BLaER1 (cell line): ENCODE results near the gene AIMP1.

Experiments
- H3K27ac ChIP-seq: shearing (Covaris generic); formaldehyde crosslinking; 2 replicates; pipeline ENCODE4 v1.8.1; 2022
- H3K27me3 ChIP-seq: shearing (Covaris generic); formaldehyde crosslinking; 2 replicates; pipeline ENCODE4 v1.8.1; 2022
- H3K36me3 ChIP-seq: shearing (Covaris generic); formaldehyde crosslinking; 2 replicates; pipeline ENCODE4 v1.8.1; 2022
- H3K4me1 ChIP-seq: shearing (Covaris generic); formaldehyde crosslinking; 2 replicates; pipeline ENCODE4 v1.8.1; 2022
- H3K4me2 ChIP-seq: shearing (Covaris generic); formaldehyde crosslinking; 2 replicates; pipeline ENCODE4 v1.8.1; 2022
- H3K4me3 ChIP-seq: shearing (Covaris generic); formaldehyde crosslinking; 2 replicates; pipeline ENCODE4 v1.8.1; 2022
- H3K9ac ChIP-seq: shearing (Covaris generic); formaldehyde crosslinking; 2 replicates; pipeline ENCODE4 v1.8.1; 2022
- H3K9me3 ChIP-seq: shearing (Covaris generic); formaldehyde crosslinking; 2 replicates; pipeline ENCODE4 v1.8.1; 2022
- H4K20me1 ChIP-seq: shearing (Covaris generic); formaldehyde crosslinking; 2 replicates; pipeline ENCODE4 v1.8.1; 2022
- Cebpa-rat ChIP-seq: shearing (Covaris generic); IDR thresholded peaks from 2 replicates; pipeline ENCODE4 v1.8.1; 2022

AIMP1 gene

DNA sequence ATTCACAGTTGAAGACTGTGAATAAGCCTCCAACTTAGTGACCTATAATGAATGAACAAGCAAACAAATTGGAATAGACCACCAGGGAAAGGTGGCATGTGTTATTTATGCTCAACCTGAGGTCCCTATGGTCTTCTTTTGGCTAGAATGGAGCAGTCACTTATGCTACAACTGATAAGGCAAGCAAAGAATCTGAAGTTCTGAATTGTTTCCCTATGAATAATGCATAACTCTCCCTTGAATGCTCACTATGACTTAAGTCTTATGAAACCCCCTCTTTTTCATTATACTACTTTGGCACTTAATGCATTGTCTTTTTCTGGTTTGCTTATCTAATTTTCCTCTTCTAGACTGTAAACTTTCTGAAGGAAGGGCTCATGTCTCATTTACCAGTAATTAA, 49.7 kb downstream of the AIMP1 start:
- Histone ChIP-seq H3K9ac (no peak overlapping the region), H3K4me2 (no peak overlapping the region), H3K36me3 (no peaks in the 10 kb centered on the region), H3K4me3 (no peak overlapping the region), H3K9me3 (no peaks in the 10 kb centered on the region), H4K20me1 (no peaks in the 10 kb centered on the region), H3K27ac (no peak overlapping the region), H3K27me3 (no peaks in the 10 kb centered on the region), H3K4me1 (no peaks in the 10 kb centered on the region)
- TF ChIP-seq Cebpa-rat: no peak

DNA sequence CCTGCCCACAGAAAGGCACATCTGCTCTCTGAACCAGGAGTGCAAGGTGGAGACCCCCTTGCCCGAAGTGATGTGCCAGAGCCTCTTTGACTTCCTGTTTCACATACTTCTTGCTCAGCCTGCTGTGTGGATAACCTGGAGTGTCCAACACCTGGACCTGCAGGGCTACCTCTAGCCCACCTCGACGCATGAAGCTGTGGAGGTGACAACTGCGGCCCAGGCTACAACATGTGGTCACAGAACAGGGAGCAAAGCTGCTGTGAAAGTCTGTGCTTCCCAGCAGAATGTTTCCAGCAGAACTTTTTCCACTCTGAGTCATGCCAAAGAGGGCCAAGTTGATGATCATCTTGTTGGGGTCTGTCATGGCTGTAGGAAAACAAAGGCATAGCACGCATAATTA, 50.7 kb downstream of the AIMP1 start:
- no peaks in the 10 kb centered on the region for H4K20me1 ChIP-seq
- H3K36me3 ChIP-seq: no peaks in the 10 kb centered on the region
- H3K4me1 ChIP-seq: no peaks in the 10 kb centered on the region
- no peak for TF ChIP-seq Cebpa-rat
- no peaks in the 10 kb centered on the region for H3K27me3 ChIP-seq
- no peaks in the 10 kb centered on the region for H3K9me3 ChIP-seq
- no peak overlapping the region for H3K9ac ChIP-seq
- H3K4me3 ChIP-seq: no peak overlapping the region
- no peak overlapping the region for H3K27ac ChIP-seq
- H3K4me2 ChIP-seq: no peak overlapping the region

DNA sequence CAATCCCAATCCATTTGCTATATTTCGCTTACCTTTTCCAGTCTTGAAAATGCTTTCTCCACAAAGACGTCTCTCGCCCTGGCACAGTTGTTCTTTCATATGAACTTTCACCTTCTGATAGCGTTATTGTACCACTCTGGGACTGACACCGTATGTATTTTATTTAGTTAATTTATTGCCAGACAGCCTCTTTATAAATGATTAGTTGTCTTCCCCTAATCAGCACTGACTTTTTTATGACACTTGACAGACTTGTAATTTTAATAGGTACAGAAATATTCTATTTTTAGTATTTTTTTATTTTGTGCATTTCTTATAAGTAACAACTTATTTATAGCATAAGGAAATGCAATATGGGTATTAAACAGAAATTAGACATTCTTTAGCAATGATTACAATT, 52.3 kb downstream of the AIMP1 start, which contains the start of gene GIMD1:
Gene GIMD1 (minus strand): TSS at position 101 of the 400 bp plus-strand sequence. CDS start 1,343 bp downstream, outside the sequence.
- Histone ChIP-seq H3K36me3 (no peaks in the 10 kb centered on the region), H3K4me3 (no peak within 1 kb of the TSS), H4K20me1 (no peaks in the 10 kb centered on the region), H3K9me3 (no peaks in the 10 kb centered on the region), H3K4me2 (no peak within 1 kb of the TSS), H3K9ac (no peak within 1 kb of the TSS), H3K27me3 (no peaks in the 10 kb centered on the region), H3K27ac (no peak within 1 kb of the TSS), H3K4me1 (no peaks in the 10 kb centered on the region)
- no peak for TF ChIP-seq Cebpa-rat

DNA sequence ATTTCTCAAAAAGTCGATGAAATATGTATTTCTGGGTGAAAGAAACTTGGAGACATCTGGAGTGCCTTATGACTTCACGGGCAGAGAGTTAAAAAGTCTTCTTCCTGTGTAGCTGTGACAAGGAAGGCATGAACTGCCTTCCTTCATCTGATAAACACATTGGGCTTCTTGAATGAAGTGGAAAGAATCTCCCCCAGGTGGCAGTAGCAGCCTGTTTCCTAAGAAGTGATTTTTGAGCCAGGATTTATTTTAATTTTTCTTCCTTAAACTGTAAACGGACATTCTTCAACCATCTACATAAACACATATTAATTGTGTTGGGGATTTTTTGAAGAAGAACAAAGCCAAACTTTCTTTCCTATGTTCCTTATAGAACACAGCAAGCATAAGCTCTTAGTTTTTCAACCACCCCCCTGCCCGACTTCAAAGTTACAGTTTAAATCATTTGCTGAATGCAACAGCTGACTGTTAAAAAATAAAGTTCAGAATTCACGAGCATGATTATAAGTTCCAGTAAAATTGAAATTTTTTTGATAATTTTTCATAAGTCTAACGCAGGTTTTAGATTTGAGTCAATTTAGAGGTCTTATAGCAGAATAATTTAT, 53.2 kb downstream of the AIMP1 start:
- no peaks in the 10 kb centered on the region for H3K27me3 ChIP-seq
- H4K20me1 ChIP-seq: no peaks in the 10 kb centered on the region
- no peaks in the 10 kb centered on the region for H3K36me3 ChIP-seq
- H3K4me1 ChIP-seq: no peaks in the 10 kb centered on the region
- TF ChIP-seq Cebpa-rat: no peak
- H3K4me2 ChIP-seq: no peak overlapping the region
- no peak overlapping the region for H3K27ac ChIP-seq
- no peak overlapping the region for H3K9ac ChIP-seq
- no peaks in the 10 kb centered on the region for H3K9me3 ChIP-seq
- H3K4me3 ChIP-seq: no peak overlapping the region

DNA sequence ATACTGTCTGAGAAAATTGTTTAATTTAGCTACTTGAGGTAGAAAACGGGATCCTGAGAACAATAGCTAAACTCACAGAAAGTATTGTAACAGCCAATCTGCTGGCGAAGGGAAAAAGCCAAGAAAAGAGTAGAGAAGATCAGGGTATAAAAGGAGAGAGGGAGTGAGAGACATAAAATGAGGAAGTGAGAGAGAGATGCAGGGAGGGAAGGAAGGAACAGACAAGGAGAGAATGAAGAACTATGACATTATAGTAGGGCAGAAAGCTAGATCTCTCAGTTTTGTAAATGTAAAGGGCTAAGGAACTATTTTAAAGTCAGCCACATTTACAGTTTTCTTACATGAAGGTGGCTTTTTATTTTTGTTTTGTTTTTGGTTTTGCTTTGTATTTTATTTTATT, 53.9 kb downstream of the AIMP1 start:
- Histone ChIP-seq H3K4me2 (no peak overlapping the region), H4K20me1 (no peaks in the 10 kb centered on the region), H3K9ac (no peak overlapping the region), H3K36me3 (no peaks in the 10 kb centered on the region), H3K9me3 (no peaks in the 10 kb centered on the region), H3K4me3 (no peak overlapping the region), H3K27me3 (no peaks in the 10 kb centered on the region), H3K27ac (no peak overlapping the region), H3K4me1 (no peaks in the 10 kb centered on the region)
- TF ChIP-seq Cebpa-rat: no peak

- H4K20me1 ChIP-seq: no peaks in the 10 kb centered on the region
These were observed 54.8 kb downstream of the AIMP1 start for GRCh38 chr4:106371161-106371560.

GRCh38 chr4:106373026-106373425, 56.7 kb downstream of the AIMP1 start:
- Histone ChIP-seq H3K9ac (no peak overlapping the region), H3K36me3 (no peaks in the 10 kb centered on the region), H3K4me1 (no peaks in the 10 kb centered on the region), H3K27ac (no peak overlapping the region), H3K4me3 (no peak overlapping the region), H3K9me3 (no peaks in the 10 kb centered on the region), H4K20me1 (no peaks in the 10 kb centered on the region), H3K4me2 (no peak overlapping the region), H3K27me3 (no peaks in the 10 kb centered on the region)
- no peak for TF ChIP-seq Cebpa-rat

More at GRCh38 chr4:106371161-106371560, 54.8 kb downstream of the AIMP1 start:
- H3K9ac ChIP-seq: no peak overlapping the region
- H3K9me3 ChIP-seq: no peaks in the 10 kb centered on the region
- H3K4me3 ChIP-seq: no peak overlapping the region
- no peaks in the 10 kb centered on the region for H3K36me3 ChIP-seq
- H3K4me2 ChIP-seq: no peak overlapping the region
- no peak for TF ChIP-seq Cebpa-rat
- no peaks in the 10 kb centered on the region for H3K4me1 ChIP-seq
- H3K27ac ChIP-seq: no peak overlapping the region
- H3K27me3 ChIP-seq: no peaks in the 10 kb centered on the region

GRCh38 chr4:106380179-106380578, 63.8 kb downstream of the AIMP1 start:
- H3K4me3 ChIP-seq: no peak overlapping the region

DNA sequence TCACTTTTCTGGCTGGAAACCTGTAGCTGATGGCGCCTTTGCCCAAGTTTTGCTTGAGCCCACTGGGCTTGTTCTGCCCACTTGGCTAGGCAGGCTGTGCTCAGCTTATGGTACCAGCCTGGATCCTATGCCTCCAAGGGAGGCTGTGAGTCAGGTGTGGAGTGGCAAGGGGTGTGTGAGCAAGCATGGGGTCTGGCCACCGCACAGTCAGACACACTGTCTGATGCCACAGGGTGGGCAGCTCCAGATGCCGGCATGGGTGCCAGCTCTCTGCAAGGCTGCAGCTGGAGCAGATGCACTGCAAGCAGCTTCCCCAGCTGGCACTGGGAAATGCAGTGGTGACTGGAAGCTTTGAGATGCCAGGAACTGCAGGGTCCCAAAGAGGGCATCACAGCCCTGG, 68.5 kb downstream of the AIMP1 start:
- Histone ChIP-seq H3K27me3 (no peaks in the 10 kb centered on the region), H3K9me3 (peaks cover 21% of the 10 kb centered on the region), H4K20me1 (no peaks in the 10 kb centered on the region)

More at GRCh38 chr4:106380179-106380578, 63.8 kb downstream of the AIMP1 start:
- H3K9me3 ChIP-seq: peaks cover 8% of the 10 kb centered on the region
- no peaks in the 10 kb centered on the region for H3K36me3 ChIP-seq
- H3K27ac ChIP-seq: no peak overlapping the region
- H3K4me2 ChIP-seq: no peak overlapping the region
- H3K4me1 ChIP-seq: no peaks in the 10 kb centered on the region
- no peak overlapping the region for H3K9ac ChIP-seq
- TF ChIP-seq Cebpa-rat: no peak
- no peaks in the 10 kb centered on the region for H3K27me3 ChIP-seq
- no peaks in the 10 kb centered on the region for H4K20me1 ChIP-seq

DNA sequence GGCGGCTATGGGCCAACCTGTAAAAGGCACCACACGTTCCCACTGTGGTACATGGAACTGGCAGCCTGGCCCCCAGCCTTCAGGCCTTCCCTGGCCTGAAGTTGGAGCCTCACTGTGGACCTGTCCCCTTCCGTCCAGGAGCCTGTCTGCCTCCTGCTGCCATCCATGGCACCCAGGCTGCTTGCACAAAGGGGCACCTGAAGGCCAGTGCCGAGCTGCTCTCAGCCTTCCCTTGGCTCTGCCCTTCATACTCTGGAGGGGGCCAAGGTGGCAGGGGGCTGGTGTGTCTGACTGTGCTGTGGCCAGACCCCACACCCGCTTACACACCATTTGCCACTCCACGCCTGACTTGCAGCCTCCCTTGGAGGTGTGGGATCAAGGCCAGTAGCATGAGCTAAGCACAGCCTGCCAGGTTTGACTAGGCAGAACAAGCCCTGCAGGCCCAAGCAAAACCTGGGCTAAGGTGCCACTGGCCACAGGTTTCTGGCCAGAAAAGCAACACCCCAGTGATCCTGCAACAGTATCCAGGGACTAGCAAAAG, 69.6 kb downstream of the AIMP1 start:
- no peaks in the 10 kb centered on the region for H3K36me3 ChIP-seq
- H4K20me1 ChIP-seq: no peaks in the 10 kb centered on the region
- H3K4me2 ChIP-seq: no peak overlapping the region
- H3K27me3 ChIP-seq: no peaks in the 10 kb centered on the region
- no peak overlapping the region for H3K9ac ChIP-seq
- H3K4me1 ChIP-seq: no peaks in the 10 kb centered on the region
- H3K27ac ChIP-seq: no peak overlapping the region
- no peak overlapping the region for H3K4me3 ChIP-seq
- peaks cover 21% of the 10 kb centered on the region for H3K9me3 ChIP-seq
- TF ChIP-seq Cebpa-rat: no peak

More for the DNA sequence above, 68.5 kb downstream of the AIMP1 start:
- H3K4me2 ChIP-seq: no peak overlapping the region
- H3K4me3 ChIP-seq: no peak overlapping the region
- TF ChIP-seq Cebpa-rat: no peak
- no peak overlapping the region for H3K27ac ChIP-seq
- no peak overlapping the region for H3K9ac ChIP-seq
- H3K4me1 ChIP-seq: no peaks in the 10 kb centered on the region
- no peaks in the 10 kb centered on the region for H3K36me3 ChIP-seq
